Middle frontal gyrus (tissue), 1 donor: Measurements from ENCODE around the gene RNU1-4.
"Not testable (repeated sequence)": the region's sequence is repeated elsewhere in the genome, so short reads cannot be mapped to it uniquely, and the experiment has no call there.

Experiments
- DNase-seq: peaks from one replicate; pipeline ENCODE4 v3.0.0-alpha.2; 2015; ENCODE audit warnings: low spot score; ENCODE audit errors: extremely low spot score

The RNU1-4 gene

GRCh38 chr1:16708704-16709103 lies 31.6 kb upstream of the RNU1-4 start:
- DNase-seq: not testable (repeated sequence)

- peak; percentile 2 for DNase-seq
These were observed 30.6 kb upstream of the RNU1-4 start for GRCh38 chr1:16709659-16710087.

- peak; percentile 4 for DNase-seq
These were observed 29.7 kb upstream of the RNU1-4 start for GRCh38 chr1:16710618-16711017.

- not testable (repeated sequence) for DNase-seq
These were observed 28.2 kb upstream of the RNU1-4 start for GRCh38 chr1:16712131-16712530.

GRCh38 chr1:16712582-16712981 lies 27.7 kb upstream of the RNU1-4 start:
- DNase-seq: not testable (repeated sequence)

- DNase-seq: not testable (repeated sequence)
These were observed 27.3 kb upstream of the RNU1-4 start for GRCh38 chr1:16712984-16713383.

GRCh38 chr1:16713480-16713879 lies 26.8 kb upstream of the RNU1-4 start:
- not testable (repeated sequence) for DNase-seq

GRCh38 chr1:16716691-16717335 lies 23.5 kb upstream of the RNU1-4 start:
- DNase-seq: no peak

GRCh38 chr1:16717336-16718098 lies 22.8 kb upstream of the RNU1-4 start:
- DNase-seq: peak; percentile 24

GRCh38 chr1:16718099-16718907 lies 22.0 kb upstream of the RNU1-4 start:
- not testable (repeated sequence) for DNase-seq

GRCh38 chr1:16718908-16719533 lies 21.3 kb upstream of the RNU1-4 start:
- no peak for DNase-seq

GRCh38 chr1:16719571-16720350 lies 20.6 kb upstream of the RNU1-4 start:
- DNase-seq: no peak

GRCh38 chr1:16720351-16721223 lies 19.7 kb upstream of the RNU1-4 start:
- no peak for DNase-seq

GRCh38 chr1:16721871-16722641 lies 18.3 kb upstream of the RNU1-4 start:
- DNase-seq: no peak

GRCh38 chr1:16724718-16725438 lies 15.4 kb upstream of the RNU1-4 start:
- no peak for DNase-seq

GRCh38 chr1:16725439-16726245 lies 14.7 kb upstream of the RNU1-4 start:
- not testable (repeated sequence) for DNase-seq
